GM18873 (cell line): Measurements from ENCODE around the gene CLCNKA.
"Not testable (repeated sequence)": the region's sequence is repeated elsewhere in the genome, so short reads cannot be mapped to it uniquely, and the experiment has no call there.

Experiments
- ATAC-seq: cut with Tn5 transposase; IDR thresholded peaks from one replicate; pipeline ENCODE4 v1.9.1; 2021; ENCODE audit warnings: mild to moderate bottlenecking, moderate library complexity, moderate number of reproducible peaks; ENCODE audit not compliant: unreplicated experiment, low FRiP score

The CLCNKA gene

DNA sequence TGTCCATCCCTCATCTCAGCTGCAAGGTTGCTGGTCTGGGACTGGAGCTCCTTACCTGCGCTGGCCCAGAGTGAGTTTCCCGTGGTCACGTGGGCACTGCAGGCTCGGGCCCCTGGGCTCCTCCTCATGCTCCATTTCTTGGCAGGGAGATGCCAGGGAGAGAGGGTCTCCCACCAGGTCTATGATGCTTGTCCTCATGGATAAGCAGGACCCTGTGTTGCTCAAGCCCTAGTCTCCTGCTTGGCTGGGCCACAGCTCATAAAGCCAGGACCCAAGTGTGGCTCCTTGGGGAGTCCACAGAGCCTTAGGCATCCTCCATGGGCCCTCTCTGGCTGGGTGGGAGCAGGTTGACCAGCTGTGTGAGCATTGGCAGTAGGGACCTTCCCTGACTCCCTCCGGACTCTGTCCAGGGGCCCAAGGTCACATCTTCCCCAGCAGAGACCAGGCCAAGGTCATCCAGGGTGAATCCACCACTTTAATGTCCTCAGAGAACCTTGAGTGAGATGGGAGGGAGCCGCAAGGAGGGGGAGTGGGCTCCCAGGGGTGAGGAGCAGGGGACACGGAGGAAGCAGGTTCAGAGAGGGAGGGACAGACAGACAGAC lies 35.6 kb downstream of the CLCNKA start:
- not testable (repeated sequence) for ATAC-seq

- ATAC-seq = not testable (repeated sequence)
Observed at GRCh38 chr1:16058394-16059120, 36.7 kb downstream of the CLCNKA start.

GRCh38 chr1:16061266-16061665 lies 39.4 kb downstream of the CLCNKA start:
- no peak for ATAC-seq

- not testable (repeated sequence) for ATAC-seq
Observed at GRCh38 chr1:16061989-16062686, 40.3 kb downstream of the CLCNKA start.

- ATAC-seq = not testable (repeated sequence)
Observed at GRCh38 chr1:16062687-16063075, 40.8 kb downstream of the CLCNKA start.

DNA sequence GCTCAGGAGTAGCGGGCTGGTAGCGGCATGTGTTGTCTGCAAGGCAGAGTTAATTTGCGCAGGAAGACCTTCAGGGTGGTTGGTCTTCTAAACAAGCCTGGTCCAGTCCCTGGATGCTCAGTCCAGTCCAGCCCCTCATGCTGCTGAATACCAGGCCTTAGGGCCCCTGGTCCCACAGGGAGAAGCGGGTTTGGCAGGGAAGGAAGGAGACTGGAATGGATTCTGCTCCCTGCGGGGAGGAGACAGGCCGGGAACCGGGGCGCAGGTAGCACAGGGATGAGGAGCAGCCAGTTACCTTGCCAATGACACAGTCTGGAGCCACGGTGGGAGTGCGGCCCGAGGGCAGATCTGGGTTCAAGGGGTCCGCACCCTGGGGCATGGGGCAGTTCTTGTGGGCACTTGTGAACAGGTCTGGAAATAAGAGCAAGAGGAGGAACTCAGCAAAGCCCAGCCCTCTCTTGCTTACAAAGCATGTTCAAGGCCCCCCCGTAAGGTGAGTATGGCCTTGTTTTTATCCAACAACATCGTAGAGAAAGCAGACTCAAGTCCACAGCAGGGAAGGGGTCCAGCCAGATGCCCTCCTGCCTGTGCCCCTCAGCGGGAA lies 41.5 kb downstream of the CLCNKA start:
- ATAC-seq = no peak

GRCh38 chr1:16063921-16064320 lies 42.1 kb downstream of the CLCNKA start:
- no peak for ATAC-seq

DNA sequence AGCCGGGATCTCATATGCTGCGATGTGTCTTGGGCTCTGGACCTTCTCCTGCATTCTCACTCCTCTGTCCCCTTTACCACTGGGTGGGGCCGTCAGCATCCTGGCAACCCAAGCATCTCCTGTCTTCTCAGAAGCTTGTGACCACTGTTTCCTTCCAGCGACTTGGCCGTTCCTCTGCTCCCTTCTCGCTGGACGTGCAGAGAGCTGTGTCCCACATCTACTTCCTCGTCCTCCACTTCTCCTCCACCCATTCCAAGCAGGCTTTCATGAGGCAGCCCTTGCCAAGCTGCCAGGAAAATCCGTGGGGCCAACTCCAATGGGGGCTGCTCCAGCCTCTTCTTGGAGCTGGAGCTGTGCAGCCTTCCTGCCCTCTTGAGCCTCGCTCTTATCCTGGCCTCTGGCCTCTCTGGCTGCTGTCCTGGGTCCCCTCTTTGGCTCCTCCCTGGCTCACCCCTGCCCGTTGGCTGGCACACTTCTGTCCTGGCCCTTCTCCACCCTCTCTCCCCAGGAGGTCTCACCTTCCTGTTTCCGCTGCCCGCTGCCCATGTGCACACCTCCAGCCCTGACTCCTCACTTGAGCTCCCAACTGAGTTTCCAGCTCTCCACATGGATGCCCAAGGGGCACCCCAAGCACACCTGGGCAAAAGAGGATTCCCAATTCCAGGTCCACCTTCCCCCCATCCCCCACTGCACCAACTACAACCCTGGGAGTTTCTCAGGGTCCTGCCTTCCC lies 42.9 kb downstream of the CLCNKA start:
- no peak for ATAC-seq

DNA sequence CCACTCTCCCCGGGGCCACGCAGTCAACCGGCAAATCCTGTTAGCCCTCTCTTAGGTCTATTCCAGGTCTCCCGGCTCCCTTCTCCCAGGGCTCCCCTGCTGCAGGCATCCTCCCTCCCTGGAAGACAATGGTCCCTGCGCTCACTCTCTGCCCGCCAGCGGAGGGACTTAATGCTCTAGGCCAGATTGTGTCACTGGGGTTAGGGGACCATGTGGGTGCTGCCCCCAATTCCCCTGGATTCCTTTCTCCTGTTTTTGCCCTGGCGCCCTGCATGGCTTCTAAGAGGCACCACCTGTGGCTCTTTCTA lies 43.4 kb downstream of the CLCNKA start:
- no peak for ATAC-seq

DNA sequence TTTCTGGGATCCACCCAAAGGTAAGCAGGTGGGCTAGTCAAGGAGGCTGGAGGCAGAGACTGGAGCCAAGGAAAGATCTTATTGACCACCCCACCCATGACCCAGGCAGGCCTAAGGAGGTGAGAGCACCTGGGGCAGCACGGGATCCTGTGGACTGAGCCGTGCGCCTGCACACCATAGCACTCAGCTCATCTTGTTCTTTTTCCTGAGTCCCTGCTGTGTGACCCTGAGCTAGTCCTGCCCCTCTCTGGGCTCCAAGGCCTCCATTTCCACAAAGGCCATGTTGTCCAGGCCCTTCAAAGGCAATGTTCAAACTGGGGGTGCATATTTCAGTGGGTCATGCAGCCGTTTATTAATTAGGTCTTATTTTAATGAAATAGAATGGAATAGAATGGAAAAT lies 44.4 kb downstream of the CLCNKA start:
- no peak for ATAC-seq

GRCh38 chr1:16067127-16067768 lies 45.4 kb downstream of the CLCNKA start:
- no peak for ATAC-seq

DNA sequence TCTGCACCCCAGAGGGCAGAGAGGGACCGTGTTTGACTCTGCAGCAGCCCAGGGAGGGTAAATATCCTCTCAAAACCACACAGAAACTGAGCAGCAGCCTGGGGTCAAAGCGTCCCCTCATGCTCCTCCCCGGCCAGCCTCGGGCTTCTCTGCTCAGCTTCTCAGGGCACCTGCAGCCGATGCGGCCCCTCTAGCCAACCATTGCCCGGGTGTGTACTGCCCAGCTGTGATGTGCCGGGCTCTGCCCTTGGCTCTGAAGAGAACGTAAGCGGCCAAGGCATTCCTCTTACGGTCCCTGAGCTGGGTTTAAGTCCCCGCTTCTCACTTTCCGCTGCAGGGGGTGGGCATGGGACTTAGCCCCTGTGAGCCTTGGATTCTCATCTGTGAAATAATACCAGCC lies 46.1 kb downstream of the CLCNKA start:
- no peak for ATAC-seq

- no peak for ATAC-seq
Observed at GRCh38 chr1:16068356-16069270, 46.8 kb downstream of the CLCNKA start.

- no peak for ATAC-seq
Observed at GRCh38 chr1:16070640-16071355, 49.0 kb downstream of the CLCNKA start.

- ATAC-seq = no peak
Observed at GRCh38 chr1:16071614-16072013, 49.8 kb downstream of the CLCNKA start.

DNA sequence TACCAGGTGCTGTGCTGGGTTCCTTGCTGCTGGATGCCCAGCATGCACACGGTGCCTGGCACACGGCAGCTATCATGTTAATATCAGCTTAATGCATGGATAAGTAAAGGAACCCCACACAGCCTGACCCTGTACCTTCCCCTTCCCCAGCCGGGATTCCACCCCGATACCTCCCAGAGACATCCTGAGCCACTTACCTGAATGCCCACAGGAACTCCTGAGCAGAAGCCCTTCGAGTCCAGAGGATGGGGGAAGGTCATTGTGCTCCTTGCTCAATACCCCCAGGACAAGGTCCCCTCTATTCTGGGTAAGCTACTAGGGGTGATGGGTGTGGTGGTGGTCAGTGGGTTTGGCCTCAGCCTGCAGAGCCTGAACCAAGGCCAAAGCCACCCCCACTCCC lies 50.3 kb downstream of the CLCNKA start:
- ATAC-seq = no peak

- ATAC-seq = no peak
Observed at GRCh38 chr1:16072616-16073484, 51.0 kb downstream of the CLCNKA start.
